Stimulated activated CD8-positive, alpha-beta memory T cell treated with anti-CD3 and anti-CD28 coated beads, Interleukin-7, amount 100 ng/mL, for 24 hours (primary cell): ENCODE measurements around the gene DPYSL3.

Experiments used
- DNase-seq: peaks from one replicate; pipeline ENCODE4 v3.0.0-alpha.2; 2020; ENCODE audit warnings: low read depth

Gene DPYSL3

GRCh38 chr5:147472664-147473475, 37.0 kb downstream of the DPYSL3 start:
- no peak for DNase-seq

GRCh38 chr5:147467973-147468508, 41.8 kb downstream of the DPYSL3 start:
- no peak for DNase-seq

- no peak for DNase-seq
These were observed 43.4 kb downstream of the DPYSL3 start for GRCh38 chr5:147466360-147466980.

- DNase-seq = no peak
These were observed 44.1 kb downstream of the DPYSL3 start for GRCh38 chr5:147465747-147466146.

GRCh38 chr5:147464211-147464610, 45.7 kb downstream of the DPYSL3 start:
- DNase-seq = no peak

- DNase-seq = no peak
These were observed 48.0 kb downstream of the DPYSL3 start for GRCh38 chr5:147461915-147462314.

GRCh38 chr5:147460380-147460779, 49.5 kb downstream of the DPYSL3 start:
- DNase-seq = no peak

GRCh38 chr5:147458581-147458980, 51.3 kb downstream of the DPYSL3 start:
- DNase-seq = no peak

- DNase-seq = no peak
These were observed 53.9 kb downstream of the DPYSL3 start for GRCh38 chr5:147455822-147456450.

GRCh38 chr5:147454996-147455677, 54.7 kb downstream of the DPYSL3 start:
- DNase-seq = no peak

- DNase-seq = peak; percentile 57
These were observed 55.7 kb downstream of the DPYSL3 start for GRCh38 chr5:147453875-147454814.

GRCh38 chr5:147452165-147452811, 57.6 kb downstream of the DPYSL3 start:
- no peak for DNase-seq

GRCh38 chr5:147451193-147451592, 58.7 kb downstream of the DPYSL3 start:
- DNase-seq = no peak

GRCh38 chr5:147450606-147451005, 59.3 kb downstream of the DPYSL3 start:
- no peak for DNase-seq

- no peak for DNase-seq
These were observed 61.1 kb downstream of the DPYSL3 start for GRCh38 chr5:147448766-147449165.

GRCh38 chr5:147446523-147446922, 63.3 kb downstream of the DPYSL3 start:
- DNase-seq = no peak

- DNase-seq = no peak
These were observed 64.0 kb downstream of the DPYSL3 start for GRCh38 chr5:147445917-147446316.

- DNase-seq = no peak
These were observed 64.8 kb downstream of the DPYSL3 start for GRCh38 chr5:147445090-147445489.

- DNase-seq = no peak
These were observed 67.6 kb downstream of the DPYSL3 start for GRCh38 chr5:147442224-147442623.

GRCh38 chr5:147441191-147441695, 68.6 kb downstream of the DPYSL3 start:
- DNase-seq = no peak
